H9 (cell line): ENCODE results near the gene GPR34. TPM values are rescaled to one million over a fixed set of nuclear protein-coding genes. Genes with fewer than 3 reads are reported as not detected.

Experiments used
- DNase-seq: peaks from one replicate; pipeline ENCODE4 v3.0.0-alpha.2; 2017
- H2AFZ ChIP-seq: one replicate; pipeline ENCODE4 v1.6.1; 2013; ENCODE audit warnings: mild to moderate bottlenecking, low read length, control low read depth, moderate library complexity
- H2AK5ac ChIP-seq: 2 replicates; pipeline ENCODE4 v1.6.1; 2013; ENCODE audit warnings: low read length, control low read depth, mixed read lengths; ENCODE audit not compliant: insufficient read length
- H2BK120ac ChIP-seq: one replicate; pipeline ENCODE4 v1.6.1; 2013; ENCODE audit warnings: low read depth, mild to moderate bottlenecking, low read length, control low read depth, inconsistent platforms; ENCODE audit not compliant: poor library complexity, severe bottlenecking
- H2BK12ac ChIP-seq: 2 replicates; pipeline ENCODE4 v1.6.1; 2013; ENCODE audit warnings: low read length, control low read depth, mixed read lengths, low read depth; ENCODE audit not compliant: insufficient read length
- H2BK15ac ChIP-seq: 2 replicates; pipeline ENCODE4 v1.6.1; 2013; ENCODE audit warnings: low read depth, low read length, control low read depth
- H2BK20ac ChIP-seq: one replicate; pipeline ENCODE4 v1.6.1; 2013; ENCODE audit warnings: low read depth, mild to moderate bottlenecking, low read length, control low read depth, inconsistent platforms; ENCODE audit not compliant: poor library complexity, severe bottlenecking
- H2BK5ac ChIP-seq: 2 replicates; pipeline ENCODE4 v1.6.1; 2013; ENCODE audit warnings: low read length, control low read depth, mixed read lengths; ENCODE audit not compliant: insufficient read length
- H3K14ac ChIP-seq: 2 replicates; pipeline ENCODE4 v1.6.1; 2013; ENCODE audit warnings: low read length, control low read depth; ENCODE audit not compliant: insufficient read depth
- H3K18ac ChIP-seq: 2 replicates; pipeline ENCODE4 v1.6.1; 2013; ENCODE audit warnings: low read depth, mild to moderate bottlenecking, mixed read lengths, low read length, control low read depth; ENCODE audit not compliant: insufficient read length
- H3K23ac ChIP-seq: 2 replicates; pipeline ENCODE4 v1.6.1; 2013; ENCODE audit warnings: low read length, control low read depth, mixed read lengths, low read depth; ENCODE audit not compliant: insufficient read length
- H3K23me2 ChIP-seq: 2 replicates; pipeline ENCODE4 v1.6.1; 2013; ENCODE audit warnings: low read depth, mild to moderate bottlenecking, mixed read lengths, low read length, control low read depth; ENCODE audit not compliant: insufficient read length, poor library complexity, severe bottlenecking
- H3K27ac ChIP-seq: 2 replicates; pipeline ENCODE4 v1.5.1; 2013; ENCODE audit warnings: low read length, control low read depth, mixed read lengths, low read depth; ENCODE audit not compliant: insufficient read length
- H3K27me3 ChIP-seq: 2 replicates; pipeline ENCODE4 v1.6.1; 2013; ENCODE audit warnings: low read length, control low read depth, inconsistent platforms; ENCODE audit not compliant: insufficient read depth
- H3K4ac ChIP-seq: 2 replicates; pipeline ENCODE4 v1.6.1; 2013; ENCODE audit warnings: low read depth, mild to moderate bottlenecking, control low read depth, inconsistent platforms, low read length, moderate library complexity
- H3K4me1 ChIP-seq: 2 replicates; pipeline ENCODE4 v1.6.1; 2013; ENCODE audit warnings: low read length, control low read depth, inconsistent platforms; ENCODE audit not compliant: insufficient read depth
- H3K4me2 ChIP-seq: 2 replicates; pipeline ENCODE4 v1.6.1; 2013; ENCODE audit warnings: low read length, control low read depth, mixed read lengths; ENCODE audit not compliant: insufficient read length, insufficient read depth
- H3K56ac ChIP-seq: 2 replicates; pipeline ENCODE4 v1.6.1; 2013; ENCODE audit warnings: low read depth, mild to moderate bottlenecking, mixed read lengths, low read length, control low read depth; ENCODE audit not compliant: insufficient read length
- H3K79me1 ChIP-seq: 2 replicates; pipeline ENCODE4 v1.6.1; 2013; ENCODE audit warnings: low read depth, mild to moderate bottlenecking, moderate library complexity, low read length, control low read depth, inconsistent platforms; ENCODE audit not compliant: insufficient read depth, poor library complexity, severe bottlenecking
- H3K79me2 ChIP-seq: 2 replicates; pipeline ENCODE4 v1.6.1; 2013; ENCODE audit warnings: low read length, control low read depth, inconsistent platforms; ENCODE audit not compliant: insufficient read depth
- H3K9ac ChIP-seq: 2 replicates; pipeline ENCODE4 v1.6.1; 2013; ENCODE audit warnings: low read length, control low read depth, mixed read lengths; ENCODE audit not compliant: insufficient read length; ENCODE audit errors: extremely low read depth
- H3K9me3 ChIP-seq: one replicate; pipeline ENCODE4 v1.6.1; 2013; ENCODE audit warnings: low read depth, low read length, inconsistent platforms; ENCODE audit not compliant: control insufficient read depth
- H3T11ph ChIP-seq: one replicate; pipeline ENCODE4 v1.6.1; 2013; ENCODE audit warnings: mild to moderate bottlenecking, low read length, control low read depth, inconsistent platforms
- H4K20me1 ChIP-seq: one replicate; pipeline ENCODE4 v1.6.1; 2013; ENCODE audit not compliant: control insufficient read depth, insufficient read length, insufficient read depth
- H4K5ac ChIP-seq: 2 replicates; pipeline ENCODE4 v1.6.1; 2013; ENCODE audit warnings: low read depth, mild to moderate bottlenecking, mixed read lengths, low read length, control low read depth; ENCODE audit not compliant: insufficient read length
- H4K8ac ChIP-seq: replicated peaks from 2 replicates; pipeline ENCODE4 v1.6.1; 2013; ENCODE audit warnings: low read length, control low read depth, mixed read lengths, low read depth; ENCODE audit not compliant: insufficient read length
- H4K91ac ChIP-seq: 2 replicates; pipeline ENCODE4 v1.6.1; 2013; ENCODE audit warnings: low read depth, mild to moderate bottlenecking, moderate library complexity, mixed read lengths, low read length, control low read depth; ENCODE audit not compliant: insufficient read length
- H3K27ac Mint-ChIP-seq, 3 experiments: 2 replicates in 2 of 3; 3 replicates in 1 of 3; pipeline ENCODE4 v1.8.0; 2020 to 2021; ENCODE audit warnings: mixed read lengths in 3 of 3, mild to moderate bottlenecking in 1 of 3, moderate library complexity in 1 of 3
- H3K27me3 Mint-ChIP-seq: 2 replicates; pipeline ENCODE4 v1.8.0; 2021; ENCODE audit warnings: low read depth, mild to moderate bottlenecking, moderate library complexity, mixed read lengths
- H3K36me3 Mint-ChIP-seq, 3 experiments: 2 replicates in 2 of 3; 3 replicates in 1 of 3; pipeline ENCODE4 v1.8.0; 2020 to 2021; ENCODE audit warnings: low read depth in 3 of 3, mixed read lengths in 3 of 3; ENCODE audit not compliant: insufficient read depth in 1 of 3
- H3K4me1 Mint-ChIP-seq, 2 experiments: 2 replicates each; pipeline ENCODE4 v1.8.0; 2020; ENCODE audit warnings: mixed read lengths in 2 of 2
- H3K4me3 Mint-ChIP-seq, 2 experiments: 2 replicates in 1 of 2; 3 replicates in 1 of 2; pipeline ENCODE4 v1.8.0; 2020 to 2021; ENCODE audit warnings: mild to moderate bottlenecking in 2 of 2, mixed read lengths in 2 of 2, moderate library complexity in 1 of 2
- H3K9me3 Mint-ChIP-seq, 2 experiments: 2 replicates in 1 of 2; 3 replicates in 1 of 2; pipeline ENCODE4 v1.8.0; 2020; ENCODE audit warnings: mild to moderate bottlenecking in 2 of 2, mixed read lengths in 2 of 2, moderate library complexity in 1 of 2
- CTCF ChIP-seq: fragments of 200-600 bp; sonication (generic); conservative IDR thresholded peaks from 3 replicates; pipeline ENCODE4 v1.8.0; 2021; ENCODE audit warnings: antibody characterized with exemption, mild to moderate bottlenecking
- WGBS: extraction: QIAGEN DNeasy Blood & Tissue Kit; methylation state at CpG from one replicate; pipeline ENCODE4 v1.1.7; 2013; ENCODE audit warnings: missing lambda C conversion rate, low lambda C conversion rate, mixed read lengths; ENCODE audit not compliant: insufficient read length; ENCODE audit errors: extremely low coverage; 5-methylcytosine and 5-hydroxymethylcytosine counted together
- total RNA-seq: library from RNA; stranded (reverse); gene quantifications from 2 replicates; pipeline ENCODE4 v1.2.1, GENCODE V29; 2021

Gene GPR34
- total RNA-seq, 1 experiment from 2014 or later = not detected

- H2AFZ ChIP-seq = no peak overlapping the region
- DNase-seq = no peak
- no peak overlapping the region for H3K18ac ChIP-seq
- no peak overlapping the region for H2BK5ac ChIP-seq
- H2BK15ac ChIP-seq = no peak overlapping the region
- TF ChIP-seq CTCF = no peak
- no peak overlapping the region for H2BK12ac ChIP-seq
- Mint-ChIP-seq H3K27ac (peak overlapping the region in 1 of 3 experiments; percentile 59; a peak in 3 of 7 replicates), H3K36me3 (peaks cover 5 to 11% (median 9%) of the 10 kb centered on the region in 3 experiments; a peak in 5 of 7 replicates), H3K9me3 (peaks cover 54 to 55% of the 10 kb centered on the region in 2 experiments), H3K4me3 (no peak overlapping the region), H3K4me1 (peaks cover 24 to 36% of the 10 kb centered on the region in 2 experiments), H3K27me3 (no peaks in the 10 kb centered on the region)
- H2BK20ac ChIP-seq = no peak overlapping the region
- no peaks in the 10 kb centered on the region for H3K79me1 ChIP-seq
- no peak overlapping the region for H3K14ac ChIP-seq
- H3K4me1 ChIP-seq = peaks cover 10% of the 10 kb centered on the region; the same call in 1 of the 2 replicates
- no peaks in the 10 kb centered on the region for H3K23me2 ChIP-seq
- no peak overlapping the region for H3K4ac ChIP-seq
- H4K91ac ChIP-seq = no peak overlapping the region
- H3K27ac ChIP-seq = no peak overlapping the region
- H3K9me3 ChIP-seq = no peaks in the 10 kb centered on the region
- H3K4me2 ChIP-seq = no peak overlapping the region
- H4K8ac ChIP-seq = no peak overlapping the region
- no peak overlapping the region for H3K56ac ChIP-seq
- no peak overlapping the region for H3K23ac ChIP-seq
- no peaks in the 10 kb centered on the region for H3K27me3 ChIP-seq
- no peaks in the 10 kb centered on the region for H3K79me2 ChIP-seq
- no peak overlapping the region for H2BK120ac ChIP-seq
- H4K5ac ChIP-seq = no peak overlapping the region
- H3K9ac ChIP-seq = no peak overlapping the region
- H4K20me1 ChIP-seq = no peaks in the 10 kb centered on the region
- no CpG with 5 or more reads among the region's 3 CpGs for WGBS
- H2AK5ac ChIP-seq = no peak overlapping the region
- no peak overlapping the region for H3T11ph ChIP-seq
Measured at GRCh38 chrX:41705680-41706374, 17.1 kb downstream of the GPR34 start.
